ENCODE measurements around the gene TMEM190.

DNA sequence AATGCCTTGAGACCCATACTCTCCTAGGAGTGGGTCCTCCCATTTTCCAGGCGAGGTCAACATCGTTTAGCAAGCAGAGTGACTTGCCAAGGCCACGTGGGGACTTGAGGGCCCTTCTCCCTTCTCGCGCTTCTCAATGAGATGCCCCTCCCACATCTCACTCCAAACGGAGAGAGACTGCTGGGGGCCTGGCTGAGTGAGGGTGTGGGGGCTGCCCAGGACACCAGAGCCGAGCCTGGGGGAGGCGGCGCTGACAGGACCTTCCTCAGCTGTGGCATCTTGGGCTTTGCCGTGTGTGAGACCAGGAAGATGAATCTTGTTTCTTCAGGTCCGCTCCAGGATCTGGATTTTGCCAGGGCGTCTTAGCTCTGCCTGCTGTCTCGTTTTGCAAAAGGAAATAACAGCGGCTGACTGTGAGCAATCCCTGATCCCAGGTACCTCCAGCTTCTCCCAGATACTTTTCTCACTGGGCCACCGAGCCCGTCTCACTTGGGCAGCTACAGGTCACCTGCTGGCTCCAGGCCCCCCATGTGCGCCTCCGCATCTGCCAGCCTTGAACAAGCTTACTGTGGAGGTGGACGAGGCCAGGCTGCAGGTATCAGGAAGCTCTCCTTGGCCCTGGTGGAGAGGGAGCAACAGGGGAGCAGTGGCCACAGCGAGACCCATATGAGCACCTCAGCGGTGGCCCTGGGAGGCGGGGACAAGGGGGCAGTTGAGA is 28.1 kb upstream of the TMEM190 start:
- TF ChIP-seq JUN (IDR thresholded peaks at IDR 0.05; ENCODE audit: borderline replicate concordance, insufficient read depth, insufficient read length, low read depth) (no peak), POLR2AphosphoS5 (IDR thresholded peaks at IDR 0.05; ENCODE audit: insufficient read depth, low read depth, low read length) (no peak), POLR2A (IDR thresholded peaks at IDR 0.05; ENCODE audit: low read depth, low read length) (no peak), EZH2 (IDR thresholded peaks at IDR 0.05; ENCODE audit: borderline replicate concordance, low read depth, low read length, severe bottlenecking) (no peak), MYC (IDR thresholded peaks at IDR 0.05; ENCODE audit: low read depth, low read length) (no peak)
- TF ChIP-seq, protein P1, sequence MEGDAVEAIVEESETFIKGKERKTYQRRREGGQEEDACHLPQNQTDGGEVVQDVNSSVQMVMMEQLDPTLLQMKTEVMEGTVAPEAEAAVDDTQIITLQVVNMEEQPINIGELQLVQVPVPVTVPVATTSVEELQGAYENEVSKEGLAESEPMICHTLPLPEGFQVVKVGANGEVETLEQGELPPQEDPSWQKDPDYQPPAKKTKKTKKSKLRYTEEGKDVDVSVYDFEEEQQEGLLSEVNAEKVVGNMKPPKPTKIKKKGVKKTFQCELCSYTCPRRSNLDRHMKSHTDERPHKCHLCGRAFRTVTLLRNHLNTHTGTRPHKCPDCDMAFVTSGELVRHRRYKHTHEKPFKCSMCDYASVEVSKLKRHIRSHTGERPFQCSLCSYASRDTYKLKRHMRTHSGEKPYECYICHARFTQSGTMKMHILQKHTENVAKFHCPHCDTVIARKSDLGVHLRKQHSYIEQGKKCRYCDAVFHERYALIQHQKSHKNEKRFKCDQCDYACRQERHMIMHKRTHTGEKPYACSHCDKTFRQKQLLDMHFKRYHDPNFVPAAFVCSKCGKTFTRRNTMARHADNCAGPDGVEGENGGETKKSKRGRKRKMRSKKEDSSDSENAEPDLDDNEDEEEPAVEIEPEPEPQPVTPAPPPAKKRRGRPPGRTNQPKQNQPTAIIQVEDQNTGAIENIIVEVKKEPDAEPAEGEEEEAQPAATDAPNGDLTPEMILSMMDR (IDR thresholded peaks at IDR 0.05; ENCODE audit: extremely low read depth in 1 of 2, insufficient read depth in 1 of 2, low read depth in 1 of 2, low read length in 2 of 2), result no peak
- TF ChIP-seq, protein P2, sequence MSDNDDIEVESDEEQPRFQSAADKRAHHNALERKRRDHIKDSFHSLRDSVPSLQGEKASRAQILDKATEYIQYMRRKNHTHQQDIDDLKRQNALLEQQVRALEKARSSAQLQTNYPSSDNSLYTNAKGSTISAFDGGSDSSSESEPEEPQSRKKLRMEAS (IDR thresholded peaks at IDR 0.05; ENCODE audit: insufficient read depth, insufficient read length), result no peak

All from endothelial cell of umbilical vein (primary cell).